ENCODE measurements around the gene SUCO. TPM values are rescaled to one million over a fixed set of nuclear protein-coding genes. Genes with fewer than 3 reads are reported as not detected.

Gene SUCO
- total RNA-seq, 1 experiment from 2014 or later = 37.7 TPM

- H2AFZ ChIP-seq (ENCODE audit: low read length) = no peak overlapping the region
- no peak for DNase-seq
- no peak overlapping the region for H4K5ac ChIP-seq (ENCODE audit: insufficient read length, low read depth, low read length)
- no peak overlapping the region for H2BK15ac ChIP-seq (ENCODE audit: low read depth, low read length)
- H3K14ac ChIP-seq (ENCODE audit: insufficient read depth, low read length) = no peak overlapping the region
- H3K23ac ChIP-seq (ENCODE audit: insufficient read length, low read depth, low read length) = no peak overlapping the region
- H2BK5ac ChIP-seq (ENCODE audit: insufficient read length, low read length) = no peak overlapping the region
- H3K27ac Mint-ChIP-seq = peak overlapping the region in 2 of 3 experiments; percentile 1 to 22; a peak in 4 of 7 replicates
- H2BK12ac ChIP-seq (ENCODE audit: insufficient read length, low read depth, low read length) = no peak overlapping the region
- no peak overlapping the region for H4K91ac ChIP-seq (ENCODE audit: insufficient read length, low read depth, low read length)
- H3K27ac ChIP-seq (ENCODE audit: insufficient read length, low read depth, low read length) = no peak overlapping the region
- peaks cover 0 to 2% (median 0%) of the 10 kb centered on the region in 3 experiments; a peak in 2 of 7 replicates for H3K36me3 Mint-ChIP-seq (ENCODE audit: insufficient read depth in 1 of 3, low read depth in 3 of 3)
- peak overlapping the region; percentile 50 for H3K9ac ChIP-seq (ENCODE audit: extremely low read depth, insufficient read length, low read length)
- H3K18ac ChIP-seq (ENCODE audit: insufficient read length, low read depth, low read length) = no peak overlapping the region
- no peaks in the 10 kb centered on the region for H3K79me1 ChIP-seq (ENCODE audit: insufficient read depth, low read depth, low read length, poor library complexity, severe bottlenecking)
- H3K27me3 Mint-ChIP-seq (ENCODE audit: low read depth) = no peaks in the 10 kb centered on the region
- no peak overlapping the region for H3K4me3 Mint-ChIP-seq
- peaks cover 9% of the 10 kb centered on the region; the same call in 1 of the 2 replicates for H3K4me1 ChIP-seq (ENCODE audit: insufficient read depth, low read length)
- H3K9me3 ChIP-seq (ENCODE audit: control insufficient read depth, low read depth, low read length) = no peaks in the 10 kb centered on the region
- H2AK5ac ChIP-seq (ENCODE audit: insufficient read length, low read length) = no peak overlapping the region
- no peaks in the 10 kb centered on the region for H3K9me3 Mint-ChIP-seq
- H3K4ac ChIP-seq (ENCODE audit: low read depth, low read length) = no peak overlapping the region
- no peak overlapping the region for H4K8ac ChIP-seq (replicated peaks; ENCODE audit: insufficient read length, low read depth, low read length)
- H3K79me2 ChIP-seq (ENCODE audit: insufficient read depth, low read length) = peaks cover 41% of the 10 kb centered on the region
- H3K56ac ChIP-seq (ENCODE audit: insufficient read length, low read depth, low read length) = no peak overlapping the region
- no peak overlapping the region for H3T11ph ChIP-seq (ENCODE audit: low read length)
- no peaks in the 10 kb centered on the region for H4K20me1 ChIP-seq (ENCODE audit: control insufficient read depth, insufficient read depth, insufficient read length)
- no peak overlapping the region for H3K4me2 ChIP-seq (ENCODE audit: insufficient read depth, insufficient read length, low read length)
- no peak overlapping the region for H2BK20ac ChIP-seq (ENCODE audit: low read depth, low read length, poor library complexity, severe bottlenecking)
- H3K27me3 ChIP-seq (ENCODE audit: insufficient read depth, low read length) = no peaks in the 10 kb centered on the region
- TF ChIP-seq CTCF (conservative IDR thresholded peaks at IDR 0.05) = no peak
- peaks cover 50 to 52% of the 10 kb centered on the region in 2 experiments for H3K4me1 Mint-ChIP-seq
- H2BK120ac ChIP-seq (ENCODE audit: low read depth, low read length, poor library complexity, severe bottlenecking) = no peak overlapping the region
- no peaks in the 10 kb centered on the region for H3K23me2 ChIP-seq (ENCODE audit: insufficient read length, low read depth, low read length, poor library complexity, severe bottlenecking)
These were observed 7.7 kb downstream of the SUCO start for GRCh38 chr1:172540635-172541034.

All from H9 (cell line).